NCI-H128 (cell line): ENCODE measurements around the gene DEFB131A.
"Not testable (repeated sequence)": the region's sequence is repeated elsewhere in the genome, so short reads cannot be mapped to it uniquely, and the experiment has no call there.

Experiments
- DNase-seq: peaks from one replicate; lab custom pipeline; 2025; ENCODE audit not compliant: unreplicated experiment; lab: John Stamatoyannopoulos, UW

Gene DEFB131A, protein sequence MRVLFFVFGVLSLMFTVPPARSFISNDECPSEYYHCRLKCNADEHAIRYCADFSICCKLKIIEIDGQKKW

DNA sequence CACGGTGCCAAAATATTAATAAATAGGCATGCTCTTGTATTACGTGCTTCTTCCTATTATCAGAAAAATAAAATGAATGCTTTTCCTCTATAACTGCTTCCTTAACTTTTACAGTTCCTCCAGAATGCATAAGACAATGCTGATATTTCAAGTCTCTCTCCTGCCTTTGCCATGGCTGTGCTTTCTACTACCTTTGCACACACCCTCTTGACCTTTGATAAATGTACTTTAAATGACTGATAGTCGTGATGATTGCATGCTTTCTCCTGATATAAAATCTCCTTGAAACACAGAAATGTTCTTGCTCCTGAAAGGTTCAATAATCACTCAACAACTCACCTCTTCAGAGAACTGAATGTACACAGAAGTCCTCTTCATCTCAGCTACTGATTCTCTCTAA, at the start of gene DEFB131A:
Gene DEFB131A, plus strand, starts transcription at position 301 of the 400 bp plus-strand sequence. CDS start 120 bp downstream, outside the sequence.
- not testable (repeated sequence) for DNase-seq

DNA sequence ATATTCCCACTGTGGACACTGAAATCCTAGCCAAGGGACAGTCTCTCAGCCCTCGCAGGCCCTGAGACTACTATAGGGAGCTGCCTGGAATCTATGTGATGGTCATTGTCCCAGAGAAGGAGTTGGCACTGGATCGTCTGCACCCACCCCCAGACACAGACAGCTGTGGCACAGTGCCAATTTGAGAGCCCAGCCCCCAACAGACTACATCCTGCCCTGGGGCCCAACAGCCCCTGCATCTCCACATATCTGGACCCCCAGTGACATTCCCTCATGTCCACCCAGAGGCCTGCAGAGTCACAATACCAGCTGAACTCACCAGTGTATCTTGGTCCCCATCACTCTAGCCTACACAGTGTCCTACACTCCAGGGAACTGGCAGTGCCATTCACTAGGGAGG, 38.4 kb upstream of the DEFB131A start:
- not testable (repeated sequence) for DNase-seq

DNA sequence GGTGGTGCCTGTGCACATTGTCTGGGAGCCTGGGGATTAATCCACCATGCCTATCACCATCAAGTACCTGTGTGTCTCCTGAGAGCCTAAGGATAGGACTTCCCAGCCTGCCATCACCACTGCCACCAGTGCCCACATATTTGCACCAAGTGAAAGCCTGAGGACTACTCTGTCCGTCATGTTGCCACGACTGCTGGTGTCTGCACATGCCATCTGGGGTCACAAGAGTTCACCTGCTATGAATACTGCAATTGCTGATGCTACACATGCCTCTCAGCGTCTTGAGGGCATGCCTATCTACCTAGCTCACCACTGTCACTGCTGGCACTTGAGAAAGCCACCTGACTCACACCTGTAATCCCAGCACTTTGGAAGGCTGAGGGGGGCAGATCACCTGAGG, 37.7 kb upstream of the DEFB131A start:
- DNase-seq: not testable (repeated sequence)

DNA sequence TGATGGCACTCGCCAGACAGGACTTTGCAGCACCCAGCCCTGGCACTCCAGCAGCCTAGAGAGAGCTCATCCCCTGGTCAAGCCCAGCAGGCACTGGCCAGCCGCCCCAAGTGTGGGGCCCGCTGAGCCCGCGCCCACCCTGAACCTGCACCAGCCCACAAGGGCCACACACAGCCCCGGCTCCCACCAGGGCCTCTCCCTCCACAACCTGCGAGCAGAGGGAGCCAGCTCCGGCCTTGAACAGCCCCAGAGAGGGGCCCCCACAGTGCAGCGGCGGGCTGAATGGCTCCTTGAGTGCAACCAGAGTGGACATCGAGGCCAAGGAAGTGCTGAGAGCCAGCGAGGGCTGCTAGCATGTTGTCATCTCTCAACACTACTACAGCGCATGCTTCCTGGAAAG, 34.4 kb upstream of the DEFB131A start:
- no peak for DNase-seq

DNA sequence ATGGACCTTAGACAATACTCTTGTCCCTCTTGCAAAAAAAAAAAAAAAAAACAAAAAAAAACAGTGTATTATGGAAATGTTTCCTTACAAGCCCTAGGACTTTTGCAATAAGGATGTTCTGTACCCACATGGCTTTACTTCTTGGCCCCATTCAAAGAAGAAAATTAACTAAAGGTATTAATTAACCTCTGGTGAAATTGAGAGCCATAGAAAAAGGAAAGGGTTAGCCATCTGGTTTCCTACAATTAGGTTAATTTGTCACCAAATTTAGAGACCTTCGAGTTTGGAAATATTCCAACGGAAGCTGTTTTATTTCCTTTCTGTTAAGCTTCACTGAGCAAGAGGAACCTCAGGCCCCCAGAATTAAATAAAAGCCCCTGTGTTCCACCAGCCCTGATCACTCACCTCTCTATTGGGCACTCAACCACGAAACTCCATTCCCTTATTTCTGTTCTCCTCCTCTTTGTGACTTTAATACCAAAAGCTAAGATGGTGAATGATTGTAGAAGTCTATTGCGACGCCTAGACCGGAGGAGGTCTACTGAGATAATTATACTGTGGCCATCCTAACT, 22.2 kb upstream of the DEFB131A start:
- not testable (repeated sequence) for DNase-seq

DNA sequence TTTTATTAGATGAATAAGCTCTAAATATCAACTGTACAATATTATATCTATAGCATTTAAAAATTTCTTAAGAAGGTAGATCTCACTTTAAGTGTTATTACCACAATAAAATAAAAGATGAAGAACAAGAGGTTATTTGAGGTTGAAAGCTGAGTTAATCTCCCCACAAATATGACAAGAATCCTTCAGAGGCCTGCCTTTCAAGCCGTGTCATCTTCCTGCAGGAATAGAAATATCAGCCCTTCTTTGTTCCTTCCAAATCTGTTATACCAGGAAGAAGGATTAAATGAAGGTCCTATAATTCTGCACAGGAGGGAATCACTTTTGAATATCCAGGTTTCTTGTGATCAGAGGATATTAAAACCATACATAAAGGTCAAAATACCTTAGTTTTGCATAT, 18.3 kb upstream of the DEFB131A start:
- DNase-seq: not testable (repeated sequence)

DNA sequence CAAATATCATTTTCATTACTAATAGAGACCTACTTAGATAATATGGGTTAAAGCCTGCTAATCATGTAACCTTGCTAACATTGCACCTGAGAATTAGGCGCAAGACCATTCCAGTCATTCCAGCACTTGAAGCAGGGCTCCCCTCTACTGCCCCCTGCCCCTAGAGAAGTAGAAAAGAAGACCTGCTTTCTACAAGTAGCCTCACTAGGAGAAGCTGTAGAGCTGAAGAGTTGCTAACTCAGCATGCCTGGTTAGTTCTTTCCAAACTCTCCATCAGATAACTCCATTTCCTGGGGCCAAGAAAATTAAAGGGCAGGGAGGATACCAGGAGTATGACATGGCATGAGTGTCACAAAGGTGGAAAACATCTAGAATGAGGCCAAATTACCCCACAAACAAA, 14.2 kb upstream of the DEFB131A start:
- DNase-seq: not testable (repeated sequence)

DNA sequence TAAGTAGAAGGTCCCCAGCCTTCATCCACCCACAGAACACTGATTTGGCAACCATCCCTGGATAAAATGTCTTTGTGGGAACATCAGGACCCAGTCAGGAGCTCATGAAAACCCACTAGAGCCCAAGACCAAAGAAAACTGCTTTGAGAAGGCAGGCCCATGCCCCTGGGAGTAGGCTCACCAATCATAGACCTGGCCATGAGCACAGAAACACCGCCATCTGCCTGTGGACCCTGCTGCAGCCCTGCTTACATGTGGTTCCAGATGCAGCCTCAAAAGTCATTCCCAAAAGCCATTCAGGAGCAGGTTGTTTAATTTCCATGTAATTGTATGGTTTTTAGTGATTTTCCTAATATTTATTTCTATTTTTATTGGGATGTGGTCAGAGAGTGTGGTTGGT, 10.9 kb upstream of the DEFB131A start:
- DNase-seq: not testable (repeated sequence)

DNA sequence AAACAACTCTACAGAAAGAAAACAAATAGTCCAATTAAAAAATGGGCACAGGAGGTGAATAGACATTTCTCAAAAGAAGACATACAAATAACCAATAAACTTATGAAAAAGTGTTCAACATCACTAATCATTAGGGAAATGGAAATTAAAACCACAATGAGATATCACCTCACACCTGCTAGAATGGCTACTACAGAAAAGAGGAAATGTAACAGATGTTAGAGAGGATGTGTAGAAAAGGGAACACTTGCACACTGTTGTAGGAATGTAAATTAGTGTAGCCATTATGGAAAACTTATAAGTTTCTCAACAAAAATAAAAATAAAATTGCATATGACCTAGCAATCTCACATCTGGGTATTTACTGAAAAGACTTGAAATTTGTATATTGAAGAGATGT, 7.5 kb upstream of the DEFB131A start:
- not testable (repeated sequence) for DNase-seq

DNA sequence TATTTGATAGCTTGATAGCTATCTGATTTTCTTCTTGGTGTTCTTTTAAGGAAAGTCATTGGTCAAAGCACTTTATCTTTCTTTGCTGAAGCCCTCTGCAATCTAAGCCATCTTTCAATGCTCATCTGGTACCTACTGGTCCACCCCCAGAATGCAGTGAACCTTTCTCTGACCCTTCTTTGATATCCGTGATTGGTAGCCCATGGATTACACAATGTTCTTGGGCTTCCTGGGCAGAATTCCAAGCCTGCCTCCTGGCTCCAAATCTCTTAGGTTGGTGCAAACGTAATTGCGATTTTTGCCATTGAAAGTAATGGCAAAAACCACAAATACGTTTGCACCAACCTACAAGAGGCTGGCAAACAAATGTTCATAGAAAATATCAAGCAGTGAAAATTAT, 1.9 kb upstream of the DEFB131A start:
- not testable (repeated sequence) for DNase-seq

DNA sequence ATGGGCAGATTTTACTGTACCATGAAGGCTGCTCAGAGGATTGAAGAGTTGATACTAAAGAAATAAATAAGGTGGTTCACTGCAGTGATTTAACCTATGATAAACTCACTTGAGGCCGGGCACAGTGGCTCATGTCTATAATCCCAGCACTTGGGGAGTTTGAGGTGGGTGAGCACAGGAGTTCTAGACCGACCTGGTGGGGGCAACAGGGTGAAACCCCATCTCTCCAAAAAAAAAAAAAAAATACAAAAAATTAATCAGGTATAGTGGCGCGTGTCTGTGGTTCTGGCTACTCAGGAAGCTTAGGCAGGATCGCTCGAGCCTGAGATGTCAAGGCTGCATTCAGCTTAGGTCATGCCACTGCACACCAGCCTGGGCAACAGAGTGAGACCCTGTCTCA, 467 bp downstream of the DEFB131A start:
- not testable (repeated sequence) for DNase-seq

DNA sequence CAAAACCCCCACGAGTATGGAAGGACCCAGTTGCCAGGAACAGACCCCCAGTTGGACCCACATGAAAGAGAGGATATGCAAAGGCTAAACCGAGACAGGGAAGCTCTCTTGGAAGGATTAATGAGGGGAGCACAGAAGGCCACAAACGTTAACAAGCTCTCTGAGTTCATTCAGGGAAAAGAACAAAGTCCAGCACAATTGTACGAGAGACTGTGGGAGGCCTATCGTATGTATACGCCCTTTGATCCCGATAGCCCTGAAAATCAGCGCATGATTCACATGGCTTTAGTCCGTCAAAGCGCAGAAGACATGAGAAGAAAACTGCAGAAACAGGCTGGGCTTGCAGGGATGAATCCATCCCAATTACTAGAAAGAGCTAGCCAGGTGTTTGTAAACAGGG, 8.0 kb downstream of the DEFB131A start:
- DNase-seq: not testable (repeated sequence)

DNA sequence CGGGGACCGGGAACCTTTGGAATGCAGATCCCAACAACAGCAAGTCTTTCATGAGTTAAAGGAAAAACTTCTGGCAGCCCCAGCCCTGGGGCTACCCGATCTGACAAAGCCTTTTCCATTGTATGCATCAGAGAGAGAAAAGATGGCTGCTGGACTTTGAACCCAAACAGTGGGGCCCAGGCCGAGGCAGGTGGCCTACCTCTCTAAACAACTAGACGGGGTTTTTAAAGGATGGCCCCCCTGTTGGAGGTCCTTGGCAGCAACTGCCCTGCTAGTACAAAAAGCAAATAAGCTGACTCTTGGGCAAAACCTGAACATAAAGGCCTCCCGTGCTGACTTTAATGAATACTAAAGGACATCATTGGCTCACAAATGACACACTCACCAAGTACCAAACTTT, 10.1 kb downstream of the DEFB131A start:
- not testable (repeated sequence) for DNase-seq

DNA sequence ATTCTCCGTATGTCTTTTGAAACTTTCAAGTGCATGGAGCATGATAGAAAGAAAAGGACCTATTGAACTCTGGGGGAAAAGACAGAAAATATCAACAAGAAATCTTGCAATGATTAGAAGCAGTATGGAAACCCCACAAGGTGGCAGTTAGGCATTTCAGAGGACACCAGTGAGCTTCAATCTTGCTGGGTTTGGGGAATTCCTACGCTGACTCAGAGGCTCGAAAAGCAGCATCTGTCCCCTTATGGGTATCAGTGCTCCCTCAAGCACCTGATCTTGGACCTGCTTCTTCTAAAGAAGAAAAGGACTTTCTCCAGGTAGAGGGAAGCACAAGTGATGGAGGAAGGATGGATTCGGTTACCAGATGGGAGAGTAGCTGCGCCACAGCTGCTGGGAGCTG, 10.8 kb downstream of the DEFB131A start:
- not testable (repeated sequence) for DNase-seq

DNA sequence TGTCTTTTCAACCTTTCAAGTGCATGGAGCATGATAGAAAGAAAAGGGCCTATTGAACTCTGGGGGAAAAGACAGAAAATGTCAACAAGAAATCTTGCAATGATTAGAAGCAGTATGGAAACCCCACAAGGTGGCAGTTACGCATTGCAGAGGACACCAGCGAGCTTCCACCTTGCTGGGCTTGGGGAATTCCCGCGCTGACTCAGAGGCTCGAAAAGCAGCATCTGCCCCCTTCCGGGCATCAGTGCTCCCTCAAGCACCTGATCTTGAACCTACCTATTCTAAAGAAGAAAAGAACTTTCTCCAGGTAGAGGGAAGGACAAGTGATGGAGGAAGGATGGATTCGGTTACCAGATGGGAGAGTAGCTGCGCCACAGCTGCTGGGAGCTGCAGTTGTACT, 35.3 kb downstream of the DEFB131A start:
- DNase-seq: not testable (repeated sequence)

DNA sequence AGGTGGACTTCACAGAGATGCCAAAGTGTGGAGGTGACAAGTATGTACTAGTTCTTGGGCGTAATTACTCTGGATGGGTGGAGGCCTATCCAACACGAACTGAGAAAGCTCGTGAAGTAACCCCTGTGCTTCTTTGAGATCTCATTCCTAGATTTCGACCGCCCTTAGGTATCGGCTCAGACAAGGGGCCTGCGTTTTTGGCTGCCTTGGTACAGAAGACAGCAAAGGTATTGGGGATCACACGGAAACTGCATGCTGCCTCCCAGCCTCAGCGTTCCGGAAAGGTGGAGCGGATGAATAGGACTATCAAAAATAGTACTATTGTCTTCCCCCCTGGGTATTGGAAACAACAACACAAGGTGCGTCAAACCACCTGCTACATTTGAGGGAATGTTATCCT, 35.9 kb downstream of the DEFB131A start:
- DNase-seq: not testable (repeated sequence)

DNA sequence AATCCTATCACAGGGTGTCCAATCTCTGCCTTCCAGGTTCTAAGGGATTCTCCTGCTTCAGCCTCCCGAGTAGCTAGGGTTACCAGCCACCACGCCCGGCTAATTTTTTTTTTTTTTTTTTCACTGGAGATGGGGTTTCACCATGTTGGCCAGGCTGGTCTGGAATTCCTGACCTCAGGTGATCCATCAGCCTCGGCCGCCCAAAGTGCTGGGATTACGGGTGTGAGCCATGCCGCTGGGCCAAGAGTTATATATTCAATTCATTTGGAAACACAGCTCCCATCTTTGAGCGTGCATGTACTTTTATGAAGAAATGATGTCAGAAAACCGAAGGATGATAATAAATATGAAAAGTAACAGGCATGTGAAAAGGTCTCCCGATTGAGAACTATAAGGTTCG, 38.7 kb downstream of the DEFB131A start:
- DNase-seq: not testable (repeated sequence)

DNA sequence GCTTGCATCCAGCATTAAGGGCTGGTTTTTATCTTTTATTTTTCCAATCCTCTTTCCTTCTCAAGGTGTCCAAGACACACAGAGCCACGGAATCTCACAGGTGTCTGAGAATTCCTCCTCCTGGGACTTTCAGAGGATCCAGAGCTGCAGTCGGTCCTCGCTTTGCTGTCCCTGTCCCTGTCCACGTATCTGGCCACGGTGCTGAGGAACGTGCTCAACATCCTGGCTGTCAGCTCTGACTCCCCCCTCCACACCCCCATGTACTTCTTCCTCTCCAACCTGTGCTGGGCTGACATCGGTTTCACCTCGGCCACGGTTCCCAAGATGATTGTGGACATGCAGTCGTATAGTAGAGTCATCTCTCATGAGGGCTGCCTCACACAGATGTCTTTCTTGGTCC, 39.5 kb downstream of the DEFB131A start:
- not testable (repeated sequence) for DNase-seq

DNA sequence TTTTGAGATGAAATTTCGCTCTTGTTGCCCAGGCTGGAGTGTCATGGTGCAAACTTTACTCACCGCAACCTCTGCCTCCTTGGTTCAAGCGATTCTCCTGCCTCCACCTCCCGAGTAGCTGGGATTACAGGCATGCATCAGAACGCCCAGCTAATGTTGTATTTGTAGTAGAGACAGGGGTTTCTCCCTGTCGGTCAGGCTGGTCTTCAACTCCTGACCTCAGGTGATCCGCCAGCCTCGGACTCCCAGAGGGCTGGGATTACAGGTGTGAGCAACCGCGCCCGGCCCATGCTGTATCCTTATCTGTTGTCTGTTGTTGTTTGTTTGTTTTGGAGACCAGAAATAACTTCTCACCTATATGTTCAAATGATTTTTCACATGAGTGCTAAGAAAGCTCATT, 42.7 kb downstream of the DEFB131A start:
- DNase-seq: not testable (repeated sequence)

DNA sequence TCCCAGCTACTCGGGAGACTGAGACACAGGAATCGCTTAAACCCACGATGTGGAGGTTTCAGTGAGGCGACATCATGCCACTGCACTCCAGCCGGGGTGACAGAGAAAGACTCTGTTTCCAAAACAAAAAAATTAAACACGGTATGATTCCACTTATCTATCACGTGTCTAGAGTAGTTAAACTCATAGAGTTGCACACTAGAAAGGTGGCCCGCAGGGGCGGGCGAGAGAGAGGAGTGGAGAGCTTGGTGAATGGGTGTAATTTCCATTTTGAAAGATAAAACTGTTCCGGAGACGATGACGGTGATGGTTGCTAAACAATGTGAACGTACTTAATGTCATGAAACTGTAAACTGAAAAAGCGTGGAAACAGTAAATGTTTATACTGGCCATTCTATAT, 44.6 kb downstream of the DEFB131A start:
- not testable (repeated sequence) for DNase-seq

DNA sequence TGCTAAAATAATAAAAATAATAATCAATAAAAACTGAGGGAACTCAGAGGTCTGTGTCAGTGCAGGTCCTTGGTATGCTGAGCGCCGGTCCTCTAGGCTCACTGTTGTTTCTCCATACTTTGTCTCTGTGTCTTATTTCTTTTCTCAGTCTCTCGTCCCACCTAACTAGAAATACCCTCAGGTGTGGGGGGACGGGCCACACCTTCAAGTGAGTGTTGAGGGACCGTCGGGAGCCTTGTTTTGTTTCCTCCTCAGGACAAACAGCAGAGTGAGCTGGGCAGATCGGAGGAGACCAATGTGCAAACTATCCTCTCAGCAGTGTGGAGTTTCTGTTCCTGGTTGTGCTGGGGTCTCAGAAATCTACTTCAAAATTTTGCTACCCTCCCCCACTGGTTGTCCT, 46.3 kb downstream of the DEFB131A start:
- DNase-seq: not testable (repeated sequence)

DNA sequence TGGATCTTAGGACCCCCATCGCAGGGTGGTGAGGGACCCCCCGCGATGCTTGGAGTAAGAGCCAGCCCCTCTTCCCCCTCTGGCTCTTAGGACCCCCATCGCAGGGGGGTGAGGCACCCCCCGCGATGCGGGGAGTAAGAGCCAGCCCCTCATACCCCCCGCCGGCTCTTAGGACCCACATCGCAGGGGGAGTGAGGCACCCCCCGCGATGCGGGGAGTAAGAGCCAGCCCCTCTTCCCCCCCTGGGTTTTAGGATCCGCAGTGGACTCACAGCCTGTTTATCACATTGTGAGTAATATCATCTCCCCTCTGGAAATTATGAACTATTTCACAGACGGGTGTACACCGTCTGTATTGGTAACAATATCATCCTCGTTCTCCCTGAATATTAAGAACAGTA, 46.8 kb downstream of the DEFB131A start:
- DNase-seq: not testable (repeated sequence)

DNA sequence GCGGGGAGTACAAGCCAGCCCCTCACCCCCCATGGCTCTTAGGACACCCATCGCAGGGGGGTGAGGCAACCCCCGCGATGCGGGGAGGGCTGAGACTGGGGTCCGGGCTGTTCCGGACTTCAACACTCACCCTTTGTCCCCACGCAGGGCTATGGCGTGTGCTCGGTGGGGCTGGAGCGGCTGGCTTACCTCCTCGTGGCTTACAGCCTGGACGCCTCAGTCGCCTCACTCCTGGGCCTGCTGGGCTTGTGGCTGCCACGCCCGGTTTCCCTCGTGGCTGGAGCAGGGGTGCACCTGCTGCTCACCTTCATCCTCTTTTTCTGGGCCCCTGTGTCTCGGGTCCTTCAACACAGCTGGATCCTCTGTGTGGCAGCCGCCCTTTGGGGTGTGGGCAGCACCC, 49.4 kb downstream of the DEFB131A start:
- DNase-seq: not testable (repeated sequence)
